Putamen (tissue), 1 donor: ENCODE data around the gene FBXO5.
"Not testable (repeated sequence)": the region's sequence is repeated elsewhere in the genome, so short reads cannot be mapped to it uniquely, and the experiment has no call there.

Experiments
- DNase-seq: peaks from one replicate; pipeline ENCODE4 v3.0.0-alpha.2; 2016; ENCODE audit warnings: low spot score

The FBXO5 gene

GRCh38 chr6:152986978-152987377 lies 4.1 kb upstream of the FBXO5 start:
- DNase-seq, result no peak

- not testable (repeated sequence) for DNase-seq
These were observed 2.5 kb upstream of the FBXO5 start for GRCh38 chr6:152985300-152985699.

GRCh38 chr6:152984513-152984872 lies 1.7 kb upstream of the FBXO5 start:
- no peak for DNase-seq

GRCh38 chr6:152983637-152984512 lies 1.0 kb upstream of the FBXO5 start:
- DNase-seq, result peak; percentile 57

- DNase-seq, result no peak
These were observed 595 bp downstream of the FBXO5 start for GRCh38 chr6:152981989-152982903.

GRCh38 chr6:152981219-152981618 lies 1.6 kb downstream of the FBXO5 start:
- no peak for DNase-seq

- DNase-seq, result no peak
These were observed 2.2 kb downstream of the FBXO5 start for GRCh38 chr6:152980656-152981055.

- no peak for DNase-seq
These were observed 3.7 kb downstream of the FBXO5 start for GRCh38 chr6:152979116-152979515.

- DNase-seq, result no peak
These were observed 4.8 kb downstream of the FBXO5 start for GRCh38 chr6:152978058-152978457.

- DNase-seq, result no peak
These were observed 5.3 kb downstream of the FBXO5 start for GRCh38 chr6:152977556-152977955.

- no peak for DNase-seq
These were observed 6.1 kb downstream of the FBXO5 start for GRCh38 chr6:152976749-152977148.

GRCh38 chr6:152975204-152975915 lies 7.5 kb downstream of the FBXO5 start:
- DNase-seq, result no peak

GRCh38 chr6:152973916-152974315 lies 8.9 kb downstream of the FBXO5 start:
- DNase-seq, result no peak

- DNase-seq, result no peak
These were observed 13.0 kb downstream of the FBXO5 start for GRCh38 chr6:152969688-152970418.

- not testable (repeated sequence) for DNase-seq
These were observed 16.5 kb downstream of the FBXO5 start for GRCh38 chr6:152966168-152966894.

- DNase-seq, result no peak
These were observed 23.5 kb downstream of the FBXO5 start for GRCh38 chr6:152959333-152959732.

- DNase-seq, result no peak
These were observed 25.0 kb downstream of the FBXO5 start for GRCh38 chr6:152957796-152958195.

- DNase-seq, result no peak
These were observed 28.4 kb downstream of the FBXO5 start for GRCh38 chr6:152954443-152954842.

- DNase-seq, result no peak
These were observed 29.9 kb downstream of the FBXO5 start for GRCh38 chr6:152952866-152953509.

- no peak for DNase-seq
These were observed 30.8 kb downstream of the FBXO5 start for GRCh38 chr6:152952045-152952444.
